ENCODE measurements around the gene EPB41L1. TPM values are rescaled to one million over a fixed set of nuclear protein-coding genes. Genes with fewer than 3 reads are reported as not detected.

The EPB41L1 gene
- total RNA-seq, 1 donor, result 18.1 TPM

DNA sequence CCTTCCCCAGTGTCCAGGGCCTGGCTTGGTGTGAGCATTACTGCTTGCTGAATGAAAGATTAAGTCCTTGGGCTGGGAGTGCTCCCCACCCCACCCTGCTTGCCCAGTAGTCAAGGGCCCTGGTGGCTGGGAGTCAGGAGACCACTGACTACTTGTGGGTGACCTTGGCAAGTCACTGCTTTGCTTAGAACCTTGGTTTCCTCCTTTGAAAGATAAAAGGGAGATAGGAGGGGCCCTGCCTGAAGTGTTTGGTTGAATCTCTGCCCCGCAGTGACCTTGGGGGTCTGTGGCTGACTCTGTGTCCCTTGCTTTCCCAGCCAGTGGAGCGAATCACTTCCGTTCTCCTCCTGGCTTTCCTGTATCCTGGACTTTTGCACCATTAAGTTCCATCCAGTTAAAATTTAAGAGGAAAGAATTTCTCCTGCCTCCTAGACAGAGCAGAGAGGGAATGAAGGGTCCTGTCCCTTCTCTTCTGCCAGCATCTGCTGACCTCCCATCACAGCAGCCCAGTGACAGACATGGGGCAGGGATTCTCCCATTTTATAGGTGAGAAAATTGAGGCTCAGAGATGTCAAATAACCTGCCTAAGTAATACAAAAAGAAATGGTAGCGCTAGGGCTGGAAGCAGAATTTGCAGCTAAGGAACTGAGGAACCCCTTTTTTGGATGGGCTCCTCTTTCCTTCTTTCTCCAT lies 3.5 kb upstream of the EPB41L1 start:
- DNase-seq (ENCODE audit: low read depth), result no peak
- TF ChIP-seq, protein P1, sequence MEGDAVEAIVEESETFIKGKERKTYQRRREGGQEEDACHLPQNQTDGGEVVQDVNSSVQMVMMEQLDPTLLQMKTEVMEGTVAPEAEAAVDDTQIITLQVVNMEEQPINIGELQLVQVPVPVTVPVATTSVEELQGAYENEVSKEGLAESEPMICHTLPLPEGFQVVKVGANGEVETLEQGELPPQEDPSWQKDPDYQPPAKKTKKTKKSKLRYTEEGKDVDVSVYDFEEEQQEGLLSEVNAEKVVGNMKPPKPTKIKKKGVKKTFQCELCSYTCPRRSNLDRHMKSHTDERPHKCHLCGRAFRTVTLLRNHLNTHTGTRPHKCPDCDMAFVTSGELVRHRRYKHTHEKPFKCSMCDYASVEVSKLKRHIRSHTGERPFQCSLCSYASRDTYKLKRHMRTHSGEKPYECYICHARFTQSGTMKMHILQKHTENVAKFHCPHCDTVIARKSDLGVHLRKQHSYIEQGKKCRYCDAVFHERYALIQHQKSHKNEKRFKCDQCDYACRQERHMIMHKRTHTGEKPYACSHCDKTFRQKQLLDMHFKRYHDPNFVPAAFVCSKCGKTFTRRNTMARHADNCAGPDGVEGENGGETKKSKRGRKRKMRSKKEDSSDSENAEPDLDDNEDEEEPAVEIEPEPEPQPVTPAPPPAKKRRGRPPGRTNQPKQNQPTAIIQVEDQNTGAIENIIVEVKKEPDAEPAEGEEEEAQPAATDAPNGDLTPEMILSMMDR (IDR thresholded peaks at IDR 0.05; ENCODE audit: insufficient read depth, low read length), result no peak
- H3K4me3 ChIP-seq (ENCODE audit: low read depth, low read length), result no peak overlapping the region

DNA sequence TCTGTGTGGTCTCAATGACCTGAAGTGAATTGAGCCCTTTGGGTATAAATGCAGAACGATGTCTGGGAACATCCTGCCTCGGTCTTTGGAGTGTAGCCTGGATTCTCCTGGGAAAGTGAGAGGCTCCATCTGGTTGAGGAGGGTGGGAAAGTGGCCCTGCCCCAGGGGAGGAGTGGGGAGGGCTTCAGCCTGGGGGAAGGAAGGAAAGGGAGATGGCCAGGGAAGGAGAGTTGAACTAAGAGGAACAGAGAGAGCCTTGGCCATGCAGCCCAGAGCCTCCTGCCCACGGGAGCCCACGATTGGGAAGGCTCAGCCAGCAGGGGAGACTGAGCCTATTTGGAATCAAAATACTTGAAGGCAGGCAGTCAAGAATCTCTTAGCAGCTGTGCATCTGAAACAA lies 2.3 kb upstream of the EPB41L1 start:
- DNase-seq (ENCODE audit: low read depth), result no peak
- H3K4me3 ChIP-seq (ENCODE audit: low read depth, low read length), result no peak overlapping the region
- TF ChIP-seq, protein P1 (IDR thresholded peaks at IDR 0.05; ENCODE audit: insufficient read depth, low read length), result no peak

DNA sequence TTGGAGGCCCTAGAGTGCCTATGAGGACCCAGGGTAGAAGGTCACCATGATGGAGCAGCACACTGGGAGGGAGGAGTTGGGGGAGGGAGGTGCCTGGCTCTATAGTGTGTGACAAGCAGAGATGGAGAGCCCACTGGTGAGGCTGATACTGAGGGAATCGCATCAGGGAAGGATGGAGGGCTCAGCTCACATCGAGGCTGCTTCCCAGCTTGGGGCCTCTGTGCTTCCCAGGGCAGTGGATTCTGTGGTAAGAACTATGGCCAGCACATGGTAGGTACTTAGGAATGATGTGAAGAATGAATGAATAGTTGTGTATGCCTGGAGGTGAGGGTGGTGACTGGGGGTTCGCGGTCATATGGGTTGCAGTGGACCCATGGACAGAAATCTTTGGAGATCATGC lies 1.3 kb upstream of the EPB41L1 start:
- TF ChIP-seq, protein P1 (IDR thresholded peaks at IDR 0.05; ENCODE audit: insufficient read depth, low read length), result no peak
- no peak overlapping the region for H3K4me3 ChIP-seq (ENCODE audit: low read depth, low read length)
- DNase-seq (ENCODE audit: low read depth), result no peak

DNA sequence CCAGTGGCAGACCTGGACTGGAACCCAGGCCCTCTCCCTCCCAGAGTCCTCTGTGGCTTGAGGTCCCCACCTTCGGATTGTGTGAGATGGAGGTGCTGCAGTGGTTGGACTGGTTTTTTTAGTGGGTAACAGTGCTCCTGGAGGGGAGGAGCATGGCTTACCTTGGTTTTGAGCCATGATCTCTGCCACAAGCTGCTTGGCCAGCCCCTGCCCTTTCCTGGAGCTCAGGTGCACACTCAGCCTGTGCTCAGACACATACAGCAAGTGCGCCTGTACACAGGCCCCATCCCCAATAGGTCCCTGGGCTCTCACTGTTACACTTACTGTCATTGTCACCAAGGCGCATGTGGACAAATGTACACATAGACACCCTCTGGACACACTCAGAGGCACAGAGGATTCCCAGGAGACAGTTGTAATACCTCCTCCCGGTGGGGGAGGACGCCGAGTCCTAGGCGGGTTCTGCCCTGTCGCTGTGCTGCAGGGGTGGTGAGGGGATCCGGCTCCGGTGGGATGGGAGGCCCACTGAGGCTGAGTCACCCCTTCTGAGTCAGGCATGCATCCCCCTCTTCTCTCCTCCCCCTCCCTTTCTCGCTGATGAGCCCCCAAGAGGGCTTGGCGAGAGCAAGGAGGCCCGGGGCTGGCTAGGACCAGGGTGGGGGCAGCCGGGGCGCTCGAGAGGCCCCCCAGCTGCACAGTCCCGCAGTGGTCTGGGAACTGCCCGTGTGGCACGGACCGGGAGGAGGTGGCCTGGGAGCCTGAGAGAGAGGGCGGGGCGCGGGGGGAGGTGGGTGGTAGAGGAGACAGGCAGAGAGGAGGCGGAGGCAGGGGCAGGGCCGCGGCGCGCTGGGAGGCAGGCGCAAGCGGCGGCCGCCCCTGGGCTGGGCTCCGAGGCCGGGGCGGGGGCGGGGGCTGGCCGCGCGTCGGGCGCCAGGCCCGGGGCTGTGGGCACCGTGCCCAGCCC lies 522 bp upstream of the EPB41L1 start:
- peak overlapping the region; percentile 81 for H3K4me3 ChIP-seq (ENCODE audit: low read depth, low read length)
- TF ChIP-seq, protein P1 (IDR thresholded peaks at IDR 0.05; ENCODE audit: insufficient read depth, low read length), result no peak
- peak; percentile 57 for DNase-seq (ENCODE audit: low read depth)

DNA sequence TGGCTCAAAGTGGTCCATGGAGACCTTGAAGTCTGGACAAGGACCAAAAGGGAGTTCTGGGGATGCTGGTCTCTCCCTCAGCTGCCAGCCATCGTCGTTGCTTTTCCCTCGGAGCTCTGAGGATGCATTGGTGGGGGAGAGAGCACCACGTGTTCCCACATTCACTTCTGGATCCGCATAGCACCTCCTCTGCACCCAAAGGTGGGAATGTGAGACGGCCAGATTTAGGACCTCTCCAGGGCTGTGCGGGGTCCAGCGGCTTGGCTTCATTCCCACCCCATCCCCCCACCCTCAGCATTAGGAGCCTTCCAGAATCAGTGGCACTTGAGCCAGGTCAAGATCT lies 1.1 kb downstream of the EPB41L1 start:
- no peak for DNase-seq (ENCODE audit: low read depth)
- TF ChIP-seq, protein P1 (IDR thresholded peaks at IDR 0.05; ENCODE audit: insufficient read depth, low read length), result no peak
- peak overlapping the region; percentile 81 for H3K4me3 ChIP-seq (ENCODE audit: low read depth, low read length)

DNA sequence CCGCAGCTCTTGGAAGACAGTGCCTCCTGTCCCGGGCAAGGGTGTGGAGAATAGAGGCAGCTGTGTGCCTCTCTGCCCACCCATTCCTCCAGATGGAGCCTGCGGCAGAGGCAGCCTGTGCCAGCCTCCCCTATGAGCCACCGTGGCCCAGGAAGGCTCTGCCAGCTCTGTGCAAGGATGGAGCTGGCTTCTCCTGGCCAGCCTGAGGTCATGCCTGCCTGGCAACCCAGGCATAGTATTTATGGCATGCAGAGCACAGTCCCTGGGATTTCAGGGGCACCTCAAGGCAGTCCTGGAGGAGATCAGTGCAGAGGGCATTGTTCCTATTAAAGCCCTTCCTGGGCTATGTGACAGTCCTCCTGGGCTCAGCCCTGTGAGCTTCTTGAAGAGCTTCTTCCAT lies 1.5 kb downstream of the EPB41L1 start:
- no peak overlapping the region for H3K4me3 ChIP-seq (ENCODE audit: low read depth, low read length)
- TF ChIP-seq, protein P1 (IDR thresholded peaks at IDR 0.05; ENCODE audit: insufficient read depth, low read length), result peak; percentile 5

More for the DNA sequence above, 1.5 kb downstream of the EPB41L1 start:
- DNase-seq (ENCODE audit: low read depth), result no peak
